Hepatocyte (in vitro differentiated cells): ENCODE measurements around the gene GASK1A. TPM values are rescaled to one million over a fixed set of nuclear protein-coding genes. Genes with fewer than 3 reads are reported as not detected.
A peak's percentile ranks its signal among the peaks of the same experiment; 100 is the strongest.

Source experiments
- DNase-seq: peaks from one replicate; pipeline ENCODE4 v3.0.0-alpha.2; 2016; ENCODE audit warnings: low spot score
- H2AFZ ChIP-seq: fragments of 200-600 bp; sonication (generic); 2 replicates; pipeline ENCODE4 v1.6.0; 2016; ENCODE audit warnings: antibody characterized with exemption, mild to moderate bottlenecking
- H3K27ac ChIP-seq: fragments of 200-600 bp; sonication (generic); 2 replicates; pipeline ENCODE4 v1.5.1; 2016; ENCODE audit warnings: mild to moderate bottlenecking
- H3K27me3 ChIP-seq: fragments of 200-600 bp; sonication (generic); 2 replicates; pipeline ENCODE4 v1.6.1; 2016
- H3K36me3 ChIP-seq: fragments of 200-600 bp; sonication (generic); replicated peaks from 2 replicates; pipeline ENCODE4 v1.5.1; 2016; ENCODE audit warnings: low read depth; ENCODE audit not compliant: insufficient read depth
- H3K4me1 ChIP-seq: fragments of 200-600 bp; sonication (generic); 2 replicates; pipeline ENCODE4 v1.5.1; 2016; ENCODE audit warnings: mild to moderate bottlenecking, moderate library complexity; ENCODE audit not compliant: insufficient read depth
- H3K4me2 ChIP-seq: fragments of 200-600 bp; sonication (generic); 2 replicates; pipeline ENCODE4 v1.6.0; 2016
- H3K4me3 ChIP-seq: fragments of 200-600 bp; sonication (generic); 2 replicates; pipeline ENCODE4 v1.5.1; 2016; ENCODE audit warnings: mild to moderate bottlenecking
- H3K79me2 ChIP-seq: fragments of 200-600 bp; sonication (generic); 2 replicates; pipeline ENCODE4 v1.6.0; 2017; ENCODE audit warnings: mild to moderate bottlenecking
- H3K9me2 ChIP-seq: fragments of 200-600 bp; sonication (generic); replicated peaks from 2 replicates; pipeline ENCODE4 v1.6.0; 2017; ENCODE audit warnings: mild to moderate bottlenecking; ENCODE audit not compliant: insufficient read depth
- H3K9me3 ChIP-seq: fragments of 200-600 bp; sonication (generic); 2 replicates; pipeline ENCODE4 v1.5.1; 2016; ENCODE audit warnings: low read depth, mild to moderate bottlenecking
- H4K20me1 ChIP-seq: fragments of 200-600 bp; sonication (generic); 2 replicates; pipeline ENCODE4 v1.6.0; 2016; ENCODE audit warnings: mild to moderate bottlenecking; ENCODE audit not compliant: insufficient read depth, poor library complexity, severe bottlenecking
- CTCF ChIP-seq: fragments of 200-600 bp; sonication (generic); IDR thresholded peaks from 2 replicates; pipeline ENCODE4 v1.5.1; 2016; ENCODE audit warnings: antibody characterized with exemption, mild to moderate bottlenecking; ENCODE audit not compliant: poor library complexity
- EZH2 ChIP-seq: fragments of 200-600 bp; sonication (generic); IDR thresholded peaks from 2 replicates; pipeline ENCODE4 v1.6.1; 2016; ENCODE audit warnings: antibody characterized with exemption, mild to moderate bottlenecking, borderline replicate concordance
- EZH2phosphoT487 ChIP-seq: fragments of 200-600 bp; sonication (generic); IDR thresholded peaks from one replicate; pipeline ENCODE4 v1.6.1; 2018; ENCODE audit warnings: antibody characterized with exemption, mild to moderate bottlenecking, low read depth, moderate library complexity; ENCODE audit not compliant: unreplicated experiment, severe bottlenecking
- WGBS: methylation state at CpG from one replicate; pipeline ENCODE4 v1.1.6; 2016; ENCODE audit warnings: low lambda C conversion rate; ENCODE audit errors: missing lambda C conversion rate; 5-methylcytosine and 5-hydroxymethylcytosine counted together
- polyA plus RNA-seq: library from polyadenylated mRNA; unstranded; fragments of >200 nt; fragmentation: Nextera tagmentation; extraction: Ambion mirVana; gene quantifications from 2 replicates; pipeline ENCODE4 v1.2.1, GENCODE V29; 2016
- total RNA-seq: library from RNA; depleted of rRNA; stranded (reverse); fragments of >200 nt; gene quantifications from 2 replicates; pipeline ENCODE4 v1.2.3, GENCODE V29; 2014

GASK1A gene
- total and polyA plus RNA-seq, 2 experiments from 2014 or later, result 1.1 to 2.1 TPM

- H4K20me1 ChIP-seq, result no peaks in the 10 kb centered on the region
- WGBS, result 73% methylated on average over 1 of the region's 1 CpG
- H2AFZ ChIP-seq, result no peak overlapping the region
Observed at GRCh38 chr3:42942693-42943092, 36.4 kb upstream of the GASK1A start.

GRCh38 chr3:42946050-42946449, 33.1 kb upstream of the GASK1A start:
- Histone ChIP-seq H3K9me3 (no peaks in the 10 kb centered on the region), H3K4me1 (no peaks in the 10 kb centered on the region), H3K4me3 (no peak overlapping the region), H3K36me3 (no peaks in the 10 kb centered on the region), H2AFZ (no peak overlapping the region), H3K27ac (no peak overlapping the region), H3K27me3 (peaks cover 11% of the 10 kb centered on the region), H3K79me2 (no peaks in the 10 kb centered on the region), H3K9me2 (no peaks in the 10 kb centered on the region), H4K20me1 (no peaks in the 10 kb centered on the region), H3K4me2 (no peak overlapping the region)
- WGBS, result 84% methylated on average over 5 of the region's 5 CpGs
- no peak for TF ChIP-seq CTCF
- TF ChIP-seq EZH2phosphoT487, result no peak
- TF ChIP-seq EZH2, result no peak
- DNase-seq, result no peak

More at GRCh38 chr3:42942693-42943092, 36.4 kb upstream of the GASK1A start:
- Histone ChIP-seq H3K36me3 (no peaks in the 10 kb centered on the region), H3K4me3 (no peak overlapping the region), H3K9me3 (no peaks in the 10 kb centered on the region), H3K4me1 (no peaks in the 10 kb centered on the region), H3K27me3 (peaks cover 11% of the 10 kb centered on the region), H3K27ac (no peak overlapping the region), H3K9me2 (no peaks in the 10 kb centered on the region), H3K79me2 (no peaks in the 10 kb centered on the region), H3K4me2 (no peak overlapping the region)
- TF ChIP-seq EZH2 (no peak), EZH2phosphoT487 (no peak), CTCF (no peak)
- no peak for DNase-seq

GRCh38 chr3:42957573-42957972, 21.5 kb upstream of the GASK1A start:
- Histone ChIP-seq H3K27me3 (peaks cover 3% of the 10 kb centered on the region), H3K79me2 (no peaks in the 10 kb centered on the region), H3K4me3 (no peak overlapping the region), H3K4me1 (no peaks in the 10 kb centered on the region), H2AFZ (no peak overlapping the region), H4K20me1 (no peaks in the 10 kb centered on the region), H3K27ac (no peak overlapping the region), H3K36me3 (no peaks in the 10 kb centered on the region), H3K4me2 (no peak overlapping the region), H3K9me3 (no peaks in the 10 kb centered on the region), H3K9me2 (no peaks in the 10 kb centered on the region)
- 63% methylated on average over 3 of the region's 3 CpGs for WGBS
- TF ChIP-seq CTCF, result no peak
- DNase-seq, result no peak

GRCh38 chr3:42960282-42960681, 18.8 kb upstream of the GASK1A start:
- TF ChIP-seq EZH2phosphoT487 (no peak), EZH2 (no peak), CTCF (no peak)
- Histone ChIP-seq H3K27ac (no peak overlapping the region), H4K20me1 (no peaks in the 10 kb centered on the region), H3K4me1 (no peaks in the 10 kb centered on the region), H3K79me2 (no peaks in the 10 kb centered on the region), H3K9me3 (no peaks in the 10 kb centered on the region), H3K27me3 (peaks cover 13% of the 10 kb centered on the region), H3K4me3 (no peak overlapping the region), H3K9me2 (no peaks in the 10 kb centered on the region), H3K36me3 (no peaks in the 10 kb centered on the region), H3K4me2 (no peak overlapping the region), H2AFZ (no peak overlapping the region)
- 51% methylated on average over 5 of the region's 5 CpGs for WGBS
- peak; percentile 20 for DNase-seq
